Lower lobe of right lung (tissue), 2 donors: ENCODE data around the gene CDH22. TPM values are rescaled to one million over a fixed set of nuclear protein-coding genes. Genes with fewer than 3 reads are reported as not detected.

Experiments used
- ATAC-seq, 2 donors: fragments of 200-7000 bp; cut with Tn5 transposase; one replicate each; pipeline ENCODE4 v1.9.1; 2020 to 2022; ENCODE audit warnings: mild to moderate bottlenecking in 2 of 2, moderate library complexity in 2 of 2
- DNase-seq: peaks from one replicate; pipeline ENCODE4 v3.0.0-alpha.2; 2020
- H3K27ac ChIP-seq: fragments of 200-600 bp; one replicate; pipeline ENCODE4 v1.8.0; 2022
- H3K27me3 ChIP-seq: fragments of 200-600 bp; one replicate; pipeline ENCODE4 v1.8.0; 2022; ENCODE audit warnings: low read depth
- H3K36me3 ChIP-seq: fragments of 200-600 bp; one replicate; pipeline ENCODE4 v1.8.0; 2022; ENCODE audit warnings: mild to moderate bottlenecking
- H3K4me1 ChIP-seq: fragments of 200-600 bp; one replicate; pipeline ENCODE4 v1.8.0; 2022
- H3K4me3 ChIP-seq: fragments of 200-600 bp; one replicate; pipeline ENCODE4 v1.8.0; 2022; ENCODE audit warnings: mild to moderate bottlenecking
- H3K9me3 ChIP-seq: fragments of 200-600 bp; one replicate; pipeline ENCODE4 v1.8.0; 2022
- intact Hi-C: fragments of 100-400 bp; cut with DNase I; formaldehyde crosslinking; loops from one replicate; pipeline ENCODE4 v1.11.0; 2022
- total RNA-seq: library from RNA; stranded (reverse); fragmentation: NEBNext Ultra II Directional; extraction: Animal tissue kit (Norgen Biotek cat#: 25700); gene quantifications from one replicate; pipeline ENCODE4 v1.2.1, GENCODE V29; 2021
- TF ChIP-seq, protein P1 (sequence below): fragments of 200-600 bp; IDR thresholded peaks from one replicate; pipeline ENCODE4 v1.8.0; 2022; ENCODE audit warnings: antibody characterized with exemption, mild to moderate bottlenecking
- donor health status: DM: no; HTN: yes; CAD: no; lungs with severe emphysema.

The CDH22 gene
- total RNA-seq, 1 donor from 2014 or later = 0.35 TPM

DNA sequence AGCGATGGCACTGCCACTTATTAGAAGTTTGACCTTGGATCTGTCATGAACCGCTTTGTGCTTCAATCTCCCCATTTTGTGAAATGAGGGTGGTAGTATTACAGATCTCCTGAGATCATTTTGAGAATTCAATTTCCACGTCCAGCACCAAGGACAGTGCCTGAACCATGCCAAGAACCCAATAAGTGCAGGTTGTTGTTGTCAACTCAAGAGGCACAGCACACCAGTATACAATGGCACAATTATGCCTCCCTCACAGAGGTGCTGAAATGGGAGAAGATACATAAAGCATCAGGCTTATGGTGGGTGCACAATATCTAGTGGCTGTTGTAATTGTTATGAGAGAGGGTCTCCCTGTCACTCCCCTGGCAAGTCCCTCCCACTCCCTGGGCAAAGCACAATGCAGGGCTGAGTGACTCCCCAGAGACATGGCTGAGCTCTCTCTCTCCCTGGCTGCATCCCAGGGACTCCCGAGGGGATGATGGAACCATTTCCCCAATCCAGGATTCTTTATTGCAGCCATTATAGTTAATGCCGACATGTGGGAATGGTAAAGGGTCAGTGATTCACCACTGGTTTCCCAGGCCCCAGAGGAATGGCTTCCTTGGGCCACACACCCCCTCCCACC, 78.7 kb downstream of the CDH22 start:
- DNase-seq (no peak), ATAC-seq (no peak)
- intact Hi-C loops = no loop called here
- no peaks in the 10 kb centered on the region for H3K4me1 ChIP-seq
- no peaks in the 10 kb centered on the region for H3K9me3 ChIP-seq
- no peak overlapping the region for H3K4me3 ChIP-seq
- no peaks in the 10 kb centered on the region for H3K36me3 ChIP-seq
- H3K27ac ChIP-seq = no peak overlapping the region
- TF ChIP-seq, protein P1, sequence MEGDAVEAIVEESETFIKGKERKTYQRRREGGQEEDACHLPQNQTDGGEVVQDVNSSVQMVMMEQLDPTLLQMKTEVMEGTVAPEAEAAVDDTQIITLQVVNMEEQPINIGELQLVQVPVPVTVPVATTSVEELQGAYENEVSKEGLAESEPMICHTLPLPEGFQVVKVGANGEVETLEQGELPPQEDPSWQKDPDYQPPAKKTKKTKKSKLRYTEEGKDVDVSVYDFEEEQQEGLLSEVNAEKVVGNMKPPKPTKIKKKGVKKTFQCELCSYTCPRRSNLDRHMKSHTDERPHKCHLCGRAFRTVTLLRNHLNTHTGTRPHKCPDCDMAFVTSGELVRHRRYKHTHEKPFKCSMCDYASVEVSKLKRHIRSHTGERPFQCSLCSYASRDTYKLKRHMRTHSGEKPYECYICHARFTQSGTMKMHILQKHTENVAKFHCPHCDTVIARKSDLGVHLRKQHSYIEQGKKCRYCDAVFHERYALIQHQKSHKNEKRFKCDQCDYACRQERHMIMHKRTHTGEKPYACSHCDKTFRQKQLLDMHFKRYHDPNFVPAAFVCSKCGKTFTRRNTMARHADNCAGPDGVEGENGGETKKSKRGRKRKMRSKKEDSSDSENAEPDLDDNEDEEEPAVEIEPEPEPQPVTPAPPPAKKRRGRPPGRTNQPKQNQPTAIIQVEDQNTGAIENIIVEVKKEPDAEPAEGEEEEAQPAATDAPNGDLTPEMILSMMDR = no peak
- peaks cover 39% of the 10 kb centered on the region for H3K27me3 ChIP-seq

DNA sequence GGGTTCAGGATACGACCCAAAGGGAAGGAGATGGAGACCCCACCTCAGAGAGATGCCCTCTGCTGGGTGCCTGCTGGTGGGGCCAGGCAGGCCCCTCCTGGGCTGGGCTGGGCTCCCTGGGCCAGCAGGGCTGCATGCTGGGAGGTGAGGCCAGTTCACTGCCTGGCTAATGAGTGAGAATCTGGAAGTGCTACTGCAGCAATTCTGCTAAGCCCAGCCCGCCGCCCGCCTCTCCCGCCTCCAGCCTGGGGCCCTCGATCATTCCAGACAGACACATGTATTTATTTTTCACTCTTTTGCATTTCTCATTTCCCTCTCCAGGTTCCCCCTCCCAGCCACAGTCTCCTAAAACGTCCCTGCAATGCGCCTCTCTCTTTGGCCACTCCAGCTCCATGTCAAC, 79.6 kb downstream of the CDH22 start:
- Histone ChIP-seq H3K27me3 (peaks cover 38% of the 10 kb centered on the region), H3K4me3 (no peak overlapping the region), H3K36me3 (no peaks in the 10 kb centered on the region), H3K4me1 (no peaks in the 10 kb centered on the region), H3K9me3 (no peaks in the 10 kb centered on the region), H3K27ac (no peak overlapping the region)
- DNase-seq (no peak), ATAC-seq (no peak)
- TF ChIP-seq, protein P1 = no peak
- intact Hi-C loops = no loop called here

DNA sequence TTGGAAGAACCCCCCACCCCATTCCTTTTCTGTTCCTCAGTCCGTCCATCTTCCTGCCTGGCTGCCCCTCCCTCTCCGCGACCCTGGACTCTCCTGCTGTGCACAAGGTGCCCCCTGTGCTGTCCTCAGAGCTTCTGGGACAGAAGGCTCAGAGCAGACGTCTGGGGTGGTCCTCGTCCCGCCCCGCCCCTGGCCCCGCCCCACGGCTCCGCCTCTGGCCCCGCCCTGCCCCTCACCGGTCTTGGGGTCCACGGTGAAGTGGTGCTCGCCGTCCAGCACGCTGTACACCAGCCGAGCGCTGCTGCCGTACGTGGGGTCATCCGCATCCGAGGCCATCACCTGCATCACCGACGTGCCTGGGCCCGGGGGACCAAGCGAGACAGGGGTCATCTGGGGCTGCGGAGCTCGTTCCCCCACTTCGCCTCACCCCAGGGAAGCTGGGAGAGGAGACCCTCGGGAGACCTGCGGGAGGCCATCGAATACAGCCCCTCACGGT, 81.0 kb downstream of the CDH22 start:
- no peaks in the 10 kb centered on the region for H3K4me1 ChIP-seq
- ATAC-seq (no peak), DNase-seq (no peak)
- peaks cover 38% of the 10 kb centered on the region for H3K27me3 ChIP-seq
- no peak overlapping the region for H3K4me3 ChIP-seq
- H3K27ac ChIP-seq = no peak overlapping the region
- no peaks in the 10 kb centered on the region for H3K36me3 ChIP-seq
- TF ChIP-seq, protein P1 = no peak
- no peaks in the 10 kb centered on the region for H3K9me3 ChIP-seq
- intact Hi-C loops = no loop called here

DNA sequence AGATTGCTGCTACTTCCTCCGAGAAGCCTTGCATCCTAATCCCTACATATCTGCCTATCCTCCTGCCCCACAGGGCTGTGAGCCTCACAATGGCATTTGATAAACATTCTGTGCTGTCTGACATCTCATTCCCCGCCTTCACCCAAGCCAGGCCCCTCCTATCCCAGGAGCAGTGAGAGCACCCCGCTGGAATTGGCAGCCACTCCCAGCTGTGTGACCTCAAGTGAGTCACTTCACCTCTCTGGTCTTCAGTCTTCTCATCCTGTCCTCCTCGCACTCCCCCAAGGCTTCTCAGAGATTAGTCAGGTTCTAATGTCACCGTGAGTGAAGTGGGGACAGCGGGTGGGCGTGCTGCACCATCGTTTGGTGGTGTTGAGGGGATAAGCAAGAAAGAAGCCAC, 81.7 kb downstream of the CDH22 start:
- no peak overlapping the region for H3K27ac ChIP-seq
- H3K4me1 ChIP-seq = no peaks in the 10 kb centered on the region
- H3K27me3 ChIP-seq = peaks cover 34% of the 10 kb centered on the region
- H3K9me3 ChIP-seq = no peaks in the 10 kb centered on the region
- H3K4me3 ChIP-seq = no peak overlapping the region
- no peak for DNase-seq
- no peak for ATAC-seq
- TF ChIP-seq, protein P1 = no peak
- intact Hi-C loops = no loop called here
- no peaks in the 10 kb centered on the region for H3K36me3 ChIP-seq

DNA sequence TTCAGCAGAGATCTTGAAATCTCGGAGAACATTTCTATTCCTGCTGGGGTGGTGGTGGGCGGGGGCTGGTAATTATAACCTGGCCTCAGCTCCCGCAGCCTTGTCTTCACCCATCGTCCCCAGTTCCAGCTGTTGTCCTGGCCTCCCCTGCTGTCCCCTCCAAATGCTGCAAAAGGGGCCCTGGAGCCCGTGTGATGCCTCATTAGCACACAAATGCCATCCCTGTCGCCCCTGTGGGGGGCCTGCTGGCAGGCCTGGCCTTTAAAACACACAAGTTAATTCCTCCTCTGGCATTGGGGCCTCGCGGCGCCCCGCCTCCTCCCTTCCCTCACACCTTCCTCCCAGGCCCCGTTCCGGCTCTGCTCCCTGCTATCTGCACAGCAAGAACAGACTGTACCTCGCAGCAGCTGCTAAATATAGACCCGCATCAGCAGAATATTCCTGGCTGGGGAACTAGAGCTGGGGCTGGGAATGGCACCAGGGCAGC, 85.7 kb downstream of the CDH22 start:
- Histone ChIP-seq H3K36me3 (no peaks in the 10 kb centered on the region), H3K4me3 (no peak overlapping the region), H3K4me1 (no peaks in the 10 kb centered on the region), H3K27me3 (peaks cover 18% of the 10 kb centered on the region), H3K27ac (no peak overlapping the region), H3K9me3 (no peaks in the 10 kb centered on the region)
- DNase-seq (no peak), ATAC-seq (no peak)
- intact Hi-C loops = no loop called here
- TF ChIP-seq, protein P1 = no peak
